Activated gamma-delta T cell treated with anti-CD3 and anti-CD28 coated beads, Interleukin-2, amount 50 U/mL, for 16 hours (primary cell): ENCODE data around the gene KAZN.

Source experiments
- DNase-seq: peaks from one replicate; pipeline ENCODE4 v3.0.0-alpha.2; 2020; ENCODE audit warnings: low read depth

Gene KAZN

DNA sequence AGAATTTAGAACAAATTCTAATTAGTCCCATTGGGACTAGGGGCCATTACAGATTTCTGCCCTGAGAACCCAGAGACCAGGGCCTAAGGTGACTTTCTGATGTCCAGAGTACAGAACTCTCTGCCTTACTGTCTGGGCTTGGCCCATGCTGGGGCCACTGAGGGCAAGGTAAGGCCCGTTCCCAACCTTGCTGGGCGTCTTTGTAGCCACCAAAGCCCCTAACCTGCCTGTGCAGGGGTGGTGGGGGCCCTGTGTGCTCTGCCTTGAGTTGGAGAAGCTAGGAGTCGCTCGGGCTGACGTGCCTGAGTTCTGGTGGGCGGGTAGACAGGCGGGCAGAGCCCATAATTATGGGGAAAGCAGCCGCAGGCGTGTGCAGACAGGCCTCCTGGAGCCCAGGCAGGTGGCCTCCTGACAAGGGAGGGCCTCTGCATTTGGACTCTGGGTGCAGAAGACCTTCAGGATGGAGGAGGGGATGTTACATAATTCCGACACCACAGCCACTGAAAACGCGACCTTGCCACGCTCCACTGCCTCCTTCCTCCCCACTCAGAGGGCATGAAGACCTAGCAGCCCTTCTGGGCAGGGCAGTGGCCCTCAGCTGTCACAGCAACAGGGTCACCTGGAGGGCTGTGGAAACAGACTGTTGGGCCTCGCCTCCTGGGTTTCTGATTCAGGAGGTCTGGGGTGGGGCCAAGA lies 315.1 kb downstream of the KAZN start:
- no peak for DNase-seq

DNA sequence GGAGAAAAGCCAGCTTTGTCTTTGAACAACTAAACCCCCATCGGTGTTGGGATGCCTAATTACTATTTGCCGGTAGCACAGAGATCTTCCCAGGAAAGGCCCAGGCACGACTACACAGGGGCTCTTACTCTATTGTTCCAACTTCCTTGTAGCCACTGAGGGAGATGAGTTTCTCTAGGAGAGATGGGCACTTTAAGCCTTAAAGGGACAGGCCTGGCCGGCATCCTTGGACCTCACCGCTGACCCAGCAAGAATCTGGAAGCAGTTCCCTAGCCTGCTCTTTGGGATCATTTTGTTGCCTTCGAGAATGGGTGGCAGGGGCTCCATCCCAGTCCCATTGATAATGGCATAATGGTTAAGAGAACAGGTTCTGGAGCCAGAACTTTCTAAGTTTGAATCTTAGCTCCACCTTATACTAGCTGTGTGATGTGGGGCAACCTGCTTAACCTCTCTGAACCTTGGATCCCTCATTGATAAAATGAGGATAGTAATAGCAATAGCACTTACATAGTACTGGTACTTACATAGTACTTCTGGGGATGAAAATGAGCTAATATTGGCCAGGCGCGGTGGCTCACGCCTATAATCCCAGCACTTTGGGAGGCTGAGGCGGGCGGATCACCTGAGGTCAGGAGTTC lies 316.0 kb downstream of the KAZN start:
- DNase-seq = no peak

DNA sequence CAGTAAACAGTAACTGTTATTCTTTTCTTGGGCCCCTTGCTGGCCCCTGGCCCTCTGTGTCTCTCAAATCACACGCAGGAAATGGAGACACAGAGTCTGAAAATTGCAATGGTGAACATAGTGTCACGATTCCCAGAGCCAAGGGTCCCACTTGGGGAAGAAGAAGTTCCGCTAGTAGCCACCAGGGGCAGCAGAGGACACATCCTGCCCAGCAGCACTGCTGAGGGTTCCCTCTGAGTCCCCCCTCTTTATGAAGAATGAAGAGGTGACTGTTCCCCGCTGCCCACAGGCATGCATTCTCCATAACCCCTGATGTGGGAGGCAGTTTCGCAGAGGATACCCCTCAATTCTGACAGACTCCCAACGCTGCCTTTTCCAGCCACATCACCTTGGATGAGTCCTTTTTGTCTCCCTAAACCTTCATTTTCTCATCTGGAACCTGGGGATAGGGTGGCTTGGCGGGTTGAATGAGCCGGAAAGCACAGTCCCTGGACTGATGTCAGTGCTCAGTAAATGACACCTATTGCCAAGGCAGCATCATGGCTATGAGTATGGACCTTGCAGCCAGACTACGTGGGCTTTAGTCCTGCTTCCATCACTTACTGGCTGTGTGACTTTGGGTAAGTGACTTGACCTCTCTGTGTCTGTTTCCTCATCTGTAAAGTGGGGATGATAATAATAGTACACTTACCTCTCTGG lies 317.0 kb downstream of the KAZN start:
- peak; percentile 28 for DNase-seq

DNA sequence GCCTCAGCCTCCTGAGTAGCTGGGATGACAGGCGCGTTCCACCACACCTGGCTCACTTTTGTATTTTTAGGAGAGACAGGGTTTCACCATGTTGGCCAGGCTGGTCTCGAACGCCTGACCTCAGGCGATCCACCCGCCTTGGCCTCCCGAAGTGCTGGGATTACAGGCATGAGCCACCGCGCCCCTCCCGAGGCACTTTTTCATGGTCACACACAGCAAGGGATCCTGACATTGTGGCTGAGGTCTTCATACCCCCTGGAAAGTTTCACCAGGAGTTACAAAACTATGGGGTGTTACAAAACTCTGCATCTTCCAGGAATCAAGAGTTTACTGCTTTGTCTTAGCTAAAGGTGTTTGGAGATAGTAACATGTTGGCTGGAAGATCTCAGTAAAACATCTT lies 320.8 kb downstream of the KAZN start:
- DNase-seq = no peak

DNA sequence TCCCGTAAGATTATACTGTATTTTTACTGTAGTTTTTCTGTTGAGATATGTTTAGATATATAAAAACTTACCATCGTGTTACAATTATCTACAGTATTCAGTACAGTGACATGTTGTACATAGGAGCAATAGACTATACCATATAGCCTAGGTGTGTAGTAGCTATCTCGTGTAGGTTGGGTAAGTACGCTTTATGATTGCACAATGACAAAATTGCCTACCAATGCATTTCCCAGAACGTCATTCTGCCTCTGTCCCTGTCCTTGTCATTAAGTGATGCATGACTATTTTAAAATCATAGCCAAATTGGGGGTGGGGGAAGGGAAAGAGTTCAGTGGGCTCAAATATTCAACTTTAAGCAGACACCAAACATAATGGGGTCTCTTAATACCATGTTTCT lies 321.3 kb downstream of the KAZN start:
- DNase-seq = no peak

DNA sequence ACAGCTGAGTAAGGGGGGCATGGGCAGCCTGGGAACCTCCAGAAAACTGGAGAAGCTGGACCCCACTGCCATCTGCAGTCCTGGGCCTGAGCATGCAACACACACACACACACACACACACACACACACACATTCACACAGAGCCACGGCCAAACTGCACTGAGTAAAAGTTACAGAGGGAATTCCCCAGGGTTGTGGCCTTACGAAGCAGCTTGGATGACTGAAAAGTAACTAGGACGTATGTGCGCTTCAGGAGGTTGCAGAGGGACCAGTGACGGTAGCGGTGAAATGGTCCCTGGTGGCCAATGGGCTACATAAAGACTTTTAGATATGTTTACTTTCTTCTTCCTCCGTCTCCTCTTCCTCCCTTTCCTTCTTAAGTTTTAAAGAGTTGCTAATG lies 322.6 kb downstream of the KAZN start:
- no peak for DNase-seq

DNA sequence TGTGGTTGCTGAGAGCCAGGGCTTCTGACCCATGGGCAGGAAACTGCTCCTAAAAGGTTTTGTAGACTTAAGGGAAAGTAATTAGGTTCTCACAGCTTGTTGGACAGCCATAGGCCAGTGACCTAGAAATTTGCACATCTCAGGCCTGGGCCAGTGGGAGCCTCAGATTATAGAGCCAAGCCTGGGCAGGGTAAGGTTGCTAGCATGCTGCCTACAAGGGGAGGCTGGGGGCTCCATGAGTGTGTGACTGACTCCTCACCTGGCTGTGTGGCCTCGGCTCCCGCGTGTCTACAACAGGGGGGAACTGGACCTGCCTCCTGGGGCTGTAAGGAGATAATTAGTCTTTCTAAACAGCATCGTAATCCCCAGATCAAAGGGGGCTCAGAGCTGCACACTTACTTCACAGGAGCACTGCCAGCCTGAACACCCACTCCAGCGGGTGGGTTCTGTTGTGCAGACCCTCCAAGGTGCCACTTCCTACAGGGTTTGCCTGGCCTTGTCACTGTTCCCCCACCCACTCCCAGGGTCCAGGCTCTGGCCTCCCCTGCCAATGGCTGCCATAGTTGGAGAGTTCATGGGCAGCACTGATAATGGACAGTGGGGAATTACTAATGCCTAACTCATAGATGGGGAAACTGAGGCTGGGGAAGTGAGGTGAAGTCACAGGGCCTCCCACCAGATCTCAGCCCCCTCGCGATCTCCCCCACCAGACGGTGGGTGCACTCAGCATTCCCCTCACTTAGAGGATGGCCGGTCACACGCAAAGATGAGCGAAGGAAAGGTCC lies 324.6 kb downstream of the KAZN start:
- no peak for DNase-seq

DNA sequence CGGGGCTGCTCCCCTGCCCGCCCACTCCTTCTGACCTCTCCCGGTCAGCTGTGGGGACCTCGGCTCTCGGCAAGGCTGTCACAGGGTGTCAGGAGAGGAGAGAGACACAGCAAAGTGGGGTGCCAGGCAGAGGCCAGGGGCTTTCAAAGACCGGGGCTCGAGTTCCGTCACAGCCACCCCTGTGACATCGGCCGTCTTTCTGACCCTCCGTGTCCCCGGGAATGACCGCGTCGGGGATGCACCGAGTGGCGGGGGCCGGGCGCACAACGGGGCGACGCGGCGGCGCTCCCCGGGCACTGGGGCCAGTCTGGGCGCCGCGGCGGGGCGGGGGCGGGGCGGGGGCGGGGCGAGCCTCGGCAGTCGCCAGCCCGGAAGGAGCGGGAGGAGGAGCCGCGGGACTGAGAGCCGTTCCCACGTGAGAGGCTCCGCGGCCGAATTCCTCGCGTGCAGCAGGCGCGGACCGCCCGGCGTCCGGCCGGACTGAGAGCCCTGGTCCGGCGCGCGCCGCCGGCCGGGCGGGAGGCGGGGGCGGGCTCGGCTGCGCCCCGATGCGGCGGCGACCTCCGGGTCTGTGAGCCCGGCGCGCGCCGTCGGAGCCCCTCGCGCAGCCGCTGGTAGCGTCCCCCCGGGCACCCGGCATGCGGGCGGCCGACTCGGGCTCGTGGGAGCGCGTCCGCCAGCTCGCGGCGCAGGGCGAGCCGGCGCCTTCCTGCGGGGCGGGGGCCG lies 325.4 kb downstream of the KAZN start:
- no peak for DNase-seq

DNA sequence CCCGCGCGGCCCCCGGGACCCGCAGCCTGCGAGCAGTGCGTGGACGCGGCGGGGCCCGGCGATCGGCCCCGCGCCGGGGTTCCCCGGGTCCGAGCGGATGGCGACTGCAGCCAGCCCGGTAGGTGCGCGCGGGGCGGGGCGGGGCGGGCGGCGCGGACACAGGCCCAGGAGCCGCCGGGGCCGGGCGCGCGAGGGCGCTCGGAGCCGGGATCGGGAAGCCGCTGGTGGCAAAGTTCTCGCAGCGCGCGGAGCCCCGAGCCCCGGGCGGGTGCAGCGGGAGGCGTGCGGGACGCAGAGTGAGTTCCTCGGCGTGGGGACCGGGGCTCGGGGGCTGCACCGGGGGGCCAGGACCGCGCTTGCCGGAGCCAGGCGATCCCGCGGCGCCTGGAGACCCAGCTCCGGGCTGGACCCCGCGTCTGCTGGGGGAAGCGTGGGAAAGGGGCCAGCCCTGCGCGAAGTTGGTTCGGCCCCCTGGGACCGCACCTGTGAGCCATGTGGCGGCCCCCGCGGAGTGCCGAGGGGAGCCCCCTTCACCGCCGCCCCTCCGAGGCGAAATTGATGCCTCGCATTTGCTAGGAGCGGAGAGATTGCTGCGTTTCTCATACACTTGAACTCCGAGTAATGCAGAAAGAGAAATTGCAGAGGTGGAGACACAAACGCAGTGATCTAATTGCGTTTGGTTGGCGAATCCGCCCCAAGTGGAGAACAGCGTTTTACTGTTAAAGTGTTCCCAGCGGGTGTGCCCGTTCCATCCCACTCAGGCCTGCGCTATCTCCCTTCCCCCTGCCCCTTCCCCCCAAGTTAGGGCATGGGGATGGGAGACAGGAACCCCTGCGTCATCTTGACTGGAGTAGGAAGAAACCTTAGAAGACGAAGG lies 326.2 kb downstream of the KAZN start:
- DNase-seq = no peak

DNA sequence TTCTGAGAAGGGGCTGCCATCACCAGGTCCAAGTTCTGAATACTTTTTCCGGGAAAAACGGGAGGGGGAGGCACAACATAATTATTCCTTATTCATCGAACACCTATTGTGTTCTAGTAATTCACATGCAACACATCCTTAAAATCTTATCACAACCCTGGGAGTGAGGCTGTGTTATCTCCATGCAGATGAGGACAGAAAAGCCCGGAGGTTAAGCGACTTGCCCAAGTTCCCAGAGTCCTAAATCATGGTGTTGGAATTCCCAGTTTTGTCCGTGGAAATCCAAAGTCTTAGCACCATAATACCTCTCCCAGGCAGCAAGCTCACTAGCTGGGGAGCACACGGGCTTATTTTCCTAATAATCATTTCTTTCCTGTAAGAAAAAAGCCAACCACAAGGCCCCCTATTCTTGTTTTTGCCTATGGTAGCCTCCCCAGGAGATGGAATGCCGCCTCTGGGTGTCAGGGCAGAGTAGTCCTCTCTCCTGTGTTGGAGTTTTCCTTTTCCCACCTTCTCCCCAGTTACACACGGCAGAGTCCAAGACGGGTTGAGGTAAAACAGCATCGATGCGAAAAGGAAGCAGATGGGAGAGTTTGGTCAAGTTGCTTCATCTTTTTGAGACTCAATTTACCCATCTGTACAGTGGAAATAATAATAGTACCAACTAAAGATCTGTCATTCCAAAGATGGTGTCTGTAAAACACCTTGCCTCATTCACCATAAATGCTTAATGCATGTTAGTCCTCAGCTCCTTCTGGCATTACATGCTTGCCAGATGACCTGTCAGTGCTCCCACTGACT lies 327.1 kb downstream of the KAZN start:
- DNase-seq = no peak

DNA sequence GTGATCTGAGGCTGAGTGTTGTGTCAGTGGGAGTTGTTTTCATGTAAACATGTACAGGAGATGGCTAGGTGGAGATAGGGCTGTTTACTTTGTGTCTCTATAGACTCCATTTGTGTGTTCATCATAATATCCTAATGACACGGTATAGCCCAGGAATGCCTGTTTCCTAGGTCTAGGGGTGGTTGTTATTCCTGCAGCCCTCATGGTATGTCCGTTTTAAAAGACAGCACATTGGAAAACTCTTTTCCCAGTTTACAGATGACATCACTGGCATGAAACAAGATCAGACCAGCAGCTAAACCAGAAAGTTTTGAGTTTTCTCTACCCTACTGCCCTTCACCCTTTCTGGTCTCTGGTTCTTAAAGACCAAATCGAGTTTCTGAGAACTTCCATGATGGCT lies 327.7 kb downstream of the KAZN start:
- DNase-seq = no peak

DNA sequence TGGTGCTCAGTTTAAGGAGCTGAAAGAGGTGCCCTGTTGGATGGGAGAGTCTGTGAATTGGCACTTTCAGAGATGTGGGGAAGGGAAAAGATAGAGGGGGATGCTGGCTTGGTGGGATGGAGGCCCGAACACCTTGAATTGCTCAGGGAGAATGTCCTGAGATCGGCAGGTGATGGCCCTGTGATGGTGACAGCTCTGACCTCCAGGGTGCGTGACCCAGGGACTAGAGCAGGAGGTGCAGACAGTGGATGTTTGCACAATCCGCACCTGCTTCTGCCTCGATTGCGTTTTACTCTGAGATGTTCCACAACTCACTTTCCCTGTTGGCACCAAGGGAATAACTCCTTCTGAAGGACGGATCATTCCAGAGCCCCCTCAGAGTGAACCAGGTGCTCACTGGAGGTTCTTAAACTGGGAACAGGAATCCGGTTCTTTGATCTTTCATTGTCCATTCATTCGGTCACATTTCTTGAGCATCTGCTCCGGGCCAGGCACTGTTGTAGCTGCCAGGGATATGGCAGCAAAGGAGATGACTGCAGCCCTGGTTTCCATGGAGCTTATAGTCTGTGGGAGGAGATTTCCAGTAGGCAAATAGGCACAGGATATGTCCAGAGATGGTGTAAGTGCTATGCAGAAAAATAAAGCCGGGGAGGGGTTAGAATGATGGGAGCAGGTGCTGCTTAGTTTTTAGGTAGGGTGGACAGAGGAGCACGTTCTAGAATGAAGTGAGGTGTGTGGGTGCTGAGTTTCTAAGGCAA lies 328.5 kb downstream of the KAZN start:
- no peak for DNase-seq

DNA sequence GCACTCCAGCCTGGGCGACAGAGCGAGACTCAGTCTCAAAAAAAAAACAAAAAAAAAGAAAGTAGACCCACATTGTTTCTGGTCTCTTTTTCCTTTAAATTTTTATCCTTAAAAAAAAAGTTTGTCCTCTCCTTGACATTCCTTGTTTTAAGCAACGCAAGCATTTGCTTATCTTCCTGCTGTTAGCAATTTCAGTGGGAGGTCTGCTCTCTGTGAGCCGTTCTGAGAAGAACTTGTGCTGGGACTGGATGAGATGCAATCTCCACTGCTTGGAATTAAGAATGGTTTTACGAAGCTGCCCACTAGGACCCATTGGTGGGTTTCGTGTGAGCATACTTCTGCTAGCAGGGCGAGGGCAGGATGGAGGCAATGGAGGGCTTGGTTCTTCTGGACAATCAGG lies 329.9 kb downstream of the KAZN start:
- no peak for DNase-seq

DNA sequence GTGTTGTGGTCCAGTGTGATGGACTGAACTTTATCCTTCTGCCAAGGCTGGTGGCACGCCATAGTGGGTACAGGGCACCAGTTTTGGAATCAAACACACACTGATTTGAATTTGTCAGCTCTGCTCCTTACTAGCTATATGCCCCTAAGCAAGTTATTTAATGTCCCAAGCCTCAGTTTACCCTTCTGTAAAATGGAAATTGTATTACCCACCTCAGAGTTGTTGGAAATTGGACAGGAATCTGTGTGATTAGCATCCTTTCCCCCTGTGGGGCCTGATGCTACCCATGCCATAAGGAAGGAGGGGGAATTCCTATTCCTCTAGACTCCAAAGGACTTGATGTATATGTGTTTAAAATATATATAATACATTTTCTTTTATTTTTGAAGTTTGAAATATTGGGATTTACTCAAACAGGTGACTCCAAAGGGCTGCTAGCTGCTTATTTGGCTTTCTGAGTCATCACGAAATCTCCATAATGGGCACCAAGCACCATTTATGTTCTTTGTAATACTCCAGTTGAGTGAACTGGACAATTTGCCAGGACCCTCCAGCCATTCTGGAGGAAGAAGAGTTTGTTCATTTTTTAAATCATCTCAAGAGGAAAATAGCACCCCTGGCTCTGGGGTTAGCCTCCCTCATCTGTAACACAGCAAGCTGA lies 330.5 kb downstream of the KAZN start:
- DNase-seq = no peak

DNA sequence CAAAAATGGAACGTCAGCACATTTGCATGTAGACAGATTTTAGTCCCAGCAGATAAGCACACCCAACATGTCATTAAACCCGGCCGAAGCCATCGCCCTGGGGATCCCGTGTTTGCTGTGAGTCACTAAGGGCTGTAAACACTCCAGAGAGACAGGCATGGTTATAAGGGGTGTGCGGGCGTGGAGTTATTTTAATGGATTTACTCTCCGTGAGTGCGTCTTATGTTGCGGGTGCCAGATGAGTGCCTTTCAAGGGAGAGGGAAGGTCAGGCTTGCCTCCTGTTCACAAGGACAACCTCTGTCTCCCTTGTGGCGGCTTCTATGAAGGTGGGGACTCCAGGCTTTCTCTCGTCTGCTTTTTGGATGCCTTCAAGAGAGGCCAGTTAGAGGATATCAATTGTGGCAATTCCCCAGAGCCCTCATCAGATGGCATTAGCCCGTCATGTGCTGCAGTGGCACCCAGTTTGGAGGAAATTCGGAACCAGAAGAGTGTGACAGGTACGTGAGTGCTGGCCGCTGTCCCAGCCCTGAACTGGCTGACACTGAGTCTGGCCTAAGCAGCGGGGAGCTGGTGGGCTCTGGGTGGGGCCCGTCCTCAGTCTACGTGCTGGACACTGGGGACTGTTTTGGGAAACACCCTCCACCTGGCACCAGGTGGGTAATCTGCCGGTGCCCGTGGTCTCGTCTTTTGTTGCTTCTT lies 331.2 kb downstream of the KAZN start:
- DNase-seq = no peak

DNA sequence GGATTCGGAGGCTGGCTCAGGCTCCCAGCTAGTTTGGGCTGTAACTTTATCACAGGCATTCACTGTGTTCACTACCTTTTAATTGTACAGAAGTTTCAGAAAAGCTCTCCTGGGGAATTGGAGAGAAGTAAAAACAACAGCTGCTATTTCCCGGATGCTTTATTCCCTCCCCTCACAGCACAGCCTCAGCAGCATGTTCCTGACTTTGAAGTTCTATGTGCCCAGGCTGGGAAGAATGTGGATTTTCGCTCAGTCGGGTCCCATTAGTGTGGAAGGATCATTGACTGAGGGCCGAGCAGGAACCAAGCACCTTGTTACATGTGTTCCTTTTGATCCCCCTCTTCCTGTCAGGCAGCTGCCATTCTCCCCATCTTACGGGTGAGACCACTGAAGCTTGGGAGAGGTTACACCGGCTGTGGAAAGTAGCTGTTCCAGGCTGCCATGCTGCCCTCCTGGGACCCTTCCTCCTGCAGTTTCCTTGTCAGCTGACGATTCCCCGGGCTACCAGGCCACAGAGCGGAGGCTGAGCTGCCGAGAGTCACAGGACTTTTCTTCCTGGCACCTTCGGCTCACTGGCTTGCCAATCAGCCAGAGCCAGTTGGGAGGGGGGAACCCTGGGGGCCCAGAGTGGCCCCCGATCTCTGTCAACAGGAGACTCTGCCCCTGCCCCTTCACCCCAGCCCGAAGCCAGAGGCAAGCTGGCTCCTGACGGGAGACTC lies 331.9 kb downstream of the KAZN start:
- DNase-seq = no peak

DNA sequence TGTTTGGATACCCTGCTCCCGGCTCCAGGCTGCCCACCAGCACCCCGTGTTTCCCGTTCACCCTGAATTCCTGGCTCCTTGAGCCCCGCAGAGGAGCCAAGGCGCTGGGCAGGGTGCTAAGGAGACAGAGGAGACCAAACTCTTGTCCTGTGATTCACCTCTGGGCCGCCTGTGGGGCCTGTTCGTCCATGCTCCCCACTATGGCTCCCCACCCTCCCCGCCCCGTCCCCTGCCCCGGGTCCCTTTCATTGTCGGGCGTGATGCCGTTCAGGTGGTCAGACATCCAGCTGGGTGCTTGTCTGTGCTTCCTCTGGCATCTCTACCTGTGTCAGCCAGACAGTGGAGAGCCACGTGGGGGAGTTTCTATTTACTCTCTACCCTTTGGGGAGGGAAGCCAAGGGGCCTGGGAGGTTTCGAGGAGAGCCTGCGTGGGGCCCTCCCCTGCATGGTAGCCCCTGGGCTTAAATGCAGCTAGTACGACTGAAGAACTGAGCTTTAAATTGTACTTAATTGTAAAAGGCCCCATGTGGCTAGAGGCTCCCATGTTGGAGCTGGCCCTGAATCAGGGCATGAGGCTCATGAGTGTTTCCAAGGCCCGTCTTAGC lies 333.7 kb downstream of the KAZN start:
- DNase-seq = no peak
